ENCODE data around the gene NUDT3.
"Not testable (repeated sequence)": the region's sequence is repeated elsewhere in the genome, so short reads cannot be mapped to it uniquely, and the experiment has no call there.

NUDT3 gene

DNA sequence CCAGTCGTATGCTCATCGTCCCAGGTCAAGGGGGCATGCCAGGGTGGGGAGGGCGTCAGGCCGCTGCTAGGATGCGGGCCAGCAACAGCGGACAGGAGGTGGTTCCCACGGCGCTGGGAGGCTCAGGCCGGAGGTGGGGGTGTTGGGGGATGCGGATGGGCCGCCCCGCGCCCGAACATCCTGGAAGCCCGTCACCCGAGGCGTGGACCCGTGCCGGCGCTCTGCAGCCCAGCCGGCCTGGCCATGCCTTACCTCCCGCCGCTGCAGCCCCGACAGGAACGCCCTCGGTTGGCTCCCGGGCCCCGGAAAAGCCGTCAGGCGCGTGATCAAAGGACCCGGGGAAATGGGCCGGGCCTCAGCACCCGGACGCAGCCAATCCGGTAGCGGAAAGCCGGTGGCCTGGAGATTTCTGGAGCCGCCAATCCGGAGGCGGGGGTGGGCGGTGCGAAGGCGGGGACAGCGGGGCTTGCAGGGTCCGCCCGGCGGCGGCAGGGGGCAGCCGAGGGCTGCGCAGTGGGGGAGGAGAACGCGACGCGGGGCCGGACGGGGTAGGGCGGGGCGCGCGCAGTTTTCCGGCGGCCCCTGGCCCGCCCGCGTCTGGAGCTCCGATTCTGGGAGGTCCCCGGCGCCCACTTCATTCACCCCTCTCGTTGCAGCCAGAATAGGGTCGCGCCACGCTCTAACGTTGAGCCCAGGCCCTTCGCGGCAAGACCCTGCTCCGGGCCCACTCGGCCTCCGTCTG, 143.6 kb downstream of the NUDT3 start, which contains the start of gene SMIM29:
SMIM29 (minus strand) TSS at position 280 of the 742 bp plus-strand sequence. CDS start 1,215 bp downstream, outside the sequence.
- DNase-seq: peak; percentile 96

DNA sequence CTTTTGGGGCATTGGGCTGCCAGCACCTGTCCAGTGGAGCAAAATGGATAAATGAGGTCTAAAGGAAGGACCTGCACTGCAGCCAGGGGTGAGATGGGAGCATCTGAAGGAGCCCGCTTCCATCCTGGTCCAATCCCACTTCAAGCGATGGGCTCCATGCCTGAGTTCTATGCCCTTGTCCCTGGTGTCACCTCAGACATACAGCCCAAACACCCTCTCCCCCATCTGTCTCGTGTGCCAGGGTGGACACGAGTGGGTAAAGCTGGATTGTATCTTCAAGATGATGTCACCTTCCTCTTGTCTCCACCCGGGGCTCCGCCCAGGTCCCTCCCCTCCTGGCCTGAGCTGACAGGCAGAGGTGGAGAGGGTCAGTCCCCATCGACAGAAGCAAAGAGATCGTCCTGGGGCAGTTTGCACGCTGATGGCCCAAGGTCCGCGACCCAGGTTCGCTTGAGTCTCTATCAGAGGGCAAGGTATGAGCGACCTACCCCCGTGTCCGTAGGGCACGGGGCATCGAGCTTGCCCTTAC, 144.2 kb downstream of the NUDT3 start:
- DNase-seq: peak; percentile 73

DNA sequence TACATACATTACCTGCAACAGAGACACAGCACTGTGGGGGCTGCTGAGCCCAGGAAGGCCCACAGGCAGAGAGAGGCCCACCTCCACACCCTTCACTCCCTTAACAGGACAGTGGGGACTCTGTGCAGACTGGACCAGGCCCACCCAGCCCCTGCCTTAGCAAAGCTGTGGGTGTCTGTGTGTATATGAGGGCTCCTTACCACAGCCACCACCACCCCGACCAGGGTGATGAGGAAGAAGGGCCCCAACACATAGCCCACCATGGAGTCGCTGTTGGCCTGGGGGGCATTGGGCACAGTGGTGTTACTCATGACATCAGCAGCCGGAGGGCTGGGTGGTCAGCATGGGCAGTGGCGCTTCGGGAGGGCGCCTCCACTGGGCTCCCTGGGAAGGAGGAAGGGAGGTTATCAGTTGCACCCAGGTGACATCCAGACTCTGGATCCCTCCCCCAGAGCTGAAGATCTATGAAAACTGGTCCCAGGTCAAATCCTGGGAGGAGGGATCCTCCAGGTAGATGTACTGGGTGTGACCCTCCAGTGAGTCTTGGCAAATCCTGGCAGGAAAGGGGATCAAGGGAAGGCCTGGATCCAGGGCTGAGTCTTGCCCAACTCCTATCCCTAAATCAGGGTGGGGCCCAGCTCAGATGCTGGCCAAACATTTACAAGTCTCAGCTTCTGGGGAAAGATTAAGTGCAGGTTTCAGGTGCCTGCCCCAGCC, 144.8 kb downstream of the NUDT3 start:
- DNase-seq: no peak

DNA sequence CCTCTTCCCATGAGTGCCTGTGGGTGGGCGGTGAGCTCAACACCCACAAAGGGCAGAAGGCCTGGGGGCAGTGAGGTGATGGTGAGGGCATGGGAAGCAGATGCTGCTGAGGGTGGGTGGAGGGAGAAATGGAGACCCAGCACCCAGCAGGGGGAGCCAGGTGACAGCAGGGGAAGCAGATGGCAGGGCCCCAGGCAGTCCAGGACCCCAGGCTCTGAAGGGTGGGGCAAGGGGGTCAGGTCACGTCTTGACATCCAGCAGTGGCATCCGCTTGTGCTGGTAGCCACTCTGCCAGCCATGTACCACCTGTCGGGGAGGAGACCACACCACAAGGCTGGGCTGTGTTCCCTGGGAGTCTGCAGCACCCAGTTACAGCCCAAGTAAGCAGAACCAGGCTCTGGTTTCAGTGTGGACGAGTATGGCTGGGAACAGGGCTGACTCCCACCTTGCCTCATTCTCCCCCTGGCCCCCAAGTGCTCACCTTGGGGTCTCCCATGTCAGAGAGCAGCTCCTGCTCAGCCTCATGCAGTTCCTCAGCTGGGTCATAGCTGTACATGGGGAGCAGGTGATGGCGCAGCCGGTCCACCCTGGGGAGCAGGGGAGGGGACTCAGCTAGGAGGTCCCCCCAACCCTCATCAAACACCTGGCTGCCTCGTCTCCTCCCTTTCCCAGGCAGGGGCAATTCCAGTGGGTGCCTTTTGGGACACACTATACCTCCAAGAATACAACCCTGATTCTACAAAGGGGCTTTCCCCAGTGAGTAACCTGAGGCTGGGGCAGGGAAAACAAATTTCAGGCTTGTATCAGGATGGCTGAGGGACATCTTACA, 145.7 kb downstream of the NUDT3 start:
- DNase-seq: peak; percentile 68

DNA sequence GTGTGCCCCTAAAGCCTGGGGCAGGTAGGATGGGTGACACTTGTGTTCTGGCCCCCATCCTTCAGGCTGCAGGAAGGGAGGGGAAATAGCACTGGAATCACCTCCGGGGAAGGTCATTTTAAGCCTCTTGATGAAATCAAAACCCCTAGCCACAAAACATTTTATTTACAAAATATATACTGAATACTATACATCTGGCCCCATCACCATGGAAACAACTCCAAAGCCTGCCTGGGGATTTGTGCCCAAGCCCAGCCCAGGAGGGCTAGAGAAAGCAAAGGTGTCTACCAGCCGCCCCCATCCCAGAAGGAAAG, 146.3 kb downstream of the NUDT3 start:
- DNase-seq: no peak

DNA sequence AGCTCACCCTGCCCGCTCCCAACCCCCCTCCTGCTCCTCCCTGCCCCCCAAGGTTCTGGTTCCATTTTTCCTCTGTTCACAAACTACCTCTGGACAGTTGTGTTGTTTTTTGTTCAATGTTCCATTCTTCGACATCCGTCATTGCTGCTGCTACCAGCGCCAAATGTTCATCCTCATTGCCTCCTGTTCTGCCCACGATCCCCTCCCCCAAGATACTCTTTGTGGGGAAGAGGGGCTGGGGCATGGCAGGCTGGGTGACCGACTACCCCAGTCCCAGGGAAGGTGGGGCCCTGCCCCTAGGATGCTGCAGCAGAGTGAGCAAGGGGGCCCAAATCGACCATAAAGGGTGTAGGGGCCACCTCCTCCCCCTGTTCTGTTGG, 146.7 kb downstream of the NUDT3 start:
- DNase-seq: not testable (repeated sequence)

DNA sequence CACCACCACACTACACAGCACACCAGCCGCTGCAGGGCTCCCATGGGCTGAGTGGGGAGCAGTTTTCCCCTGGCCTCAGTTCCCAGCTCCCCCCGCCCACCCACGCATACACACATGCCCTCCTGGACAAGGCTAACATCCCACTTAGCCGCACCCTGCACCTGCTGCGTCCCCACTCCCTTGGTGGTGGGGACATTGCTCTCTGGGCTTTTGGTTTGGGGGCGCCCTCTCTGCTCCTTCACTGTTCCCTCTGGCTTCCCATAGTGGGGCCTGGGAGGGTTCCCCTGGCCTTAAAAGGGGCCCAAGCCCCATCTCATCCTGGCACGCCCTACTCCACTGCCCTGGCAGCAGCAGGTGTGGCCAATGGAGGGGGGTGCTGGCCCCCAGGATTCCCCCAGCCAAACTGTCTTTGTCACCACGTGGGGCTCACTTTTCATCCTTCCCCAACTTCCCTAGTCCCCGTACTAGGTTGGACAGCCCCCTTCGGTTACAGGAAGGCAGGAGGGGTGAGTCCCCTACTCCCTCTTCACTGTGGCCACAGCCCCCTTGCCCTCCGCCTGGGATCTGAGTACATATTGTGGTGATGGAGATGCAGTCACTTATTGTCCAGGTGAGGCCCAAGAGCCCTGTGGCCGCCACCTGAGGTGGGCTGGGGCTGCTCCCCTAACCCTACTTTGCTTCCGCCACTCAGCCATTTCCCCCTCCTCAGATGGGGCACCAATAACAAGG, 147.3 kb downstream of the NUDT3 start:
- not testable (repeated sequence) for DNase-seq

DNA sequence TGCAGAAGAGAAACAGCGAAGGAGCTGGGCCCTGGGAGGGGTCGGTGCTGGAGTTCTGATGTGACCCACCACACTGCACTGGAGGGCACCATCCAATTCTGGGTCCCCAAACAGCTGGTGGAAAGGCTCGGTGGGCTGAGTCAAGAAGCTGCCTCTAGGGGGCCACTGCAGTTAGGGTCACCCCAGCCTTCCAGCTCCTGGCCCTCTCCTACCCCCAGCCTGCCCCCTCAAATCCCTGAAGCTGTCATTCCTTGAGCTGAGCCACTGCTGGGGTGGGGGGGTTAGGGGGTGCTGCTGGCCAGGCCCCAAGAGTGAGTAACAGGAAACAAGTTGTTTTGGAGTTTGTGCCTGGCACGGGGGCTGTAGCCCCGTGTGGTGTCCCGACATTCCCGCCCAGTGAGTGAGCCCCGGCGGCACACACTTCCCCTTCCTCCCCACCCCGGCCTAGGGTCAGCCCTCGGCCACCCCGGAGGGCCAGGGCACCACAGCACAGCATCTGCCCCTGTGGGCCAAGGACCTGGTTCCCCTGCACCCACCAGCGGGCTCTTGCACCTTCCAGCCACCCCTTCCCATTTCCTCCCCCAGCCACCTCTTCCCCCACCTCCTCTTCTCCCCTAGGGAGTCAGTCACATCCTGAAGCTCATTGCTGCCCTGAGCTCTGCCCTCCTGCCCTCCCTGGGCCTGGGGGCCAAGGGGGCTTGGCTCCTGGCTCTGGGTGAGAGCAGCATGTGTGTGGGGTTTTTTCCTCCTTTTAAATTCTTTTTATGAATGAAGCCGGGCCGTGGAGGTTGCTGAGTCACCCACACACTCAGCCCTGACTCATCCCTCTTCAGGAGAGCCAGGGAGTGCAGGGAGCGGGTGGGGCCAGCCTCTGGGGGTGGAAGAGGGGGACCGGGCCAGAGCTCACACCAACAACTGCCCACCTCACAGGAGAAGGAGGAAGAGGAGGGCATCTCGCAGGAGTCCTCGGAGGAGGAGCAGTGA, 148.3 kb downstream of the NUDT3 start:
- peak; percentile 93 for DNase-seq

DNA sequence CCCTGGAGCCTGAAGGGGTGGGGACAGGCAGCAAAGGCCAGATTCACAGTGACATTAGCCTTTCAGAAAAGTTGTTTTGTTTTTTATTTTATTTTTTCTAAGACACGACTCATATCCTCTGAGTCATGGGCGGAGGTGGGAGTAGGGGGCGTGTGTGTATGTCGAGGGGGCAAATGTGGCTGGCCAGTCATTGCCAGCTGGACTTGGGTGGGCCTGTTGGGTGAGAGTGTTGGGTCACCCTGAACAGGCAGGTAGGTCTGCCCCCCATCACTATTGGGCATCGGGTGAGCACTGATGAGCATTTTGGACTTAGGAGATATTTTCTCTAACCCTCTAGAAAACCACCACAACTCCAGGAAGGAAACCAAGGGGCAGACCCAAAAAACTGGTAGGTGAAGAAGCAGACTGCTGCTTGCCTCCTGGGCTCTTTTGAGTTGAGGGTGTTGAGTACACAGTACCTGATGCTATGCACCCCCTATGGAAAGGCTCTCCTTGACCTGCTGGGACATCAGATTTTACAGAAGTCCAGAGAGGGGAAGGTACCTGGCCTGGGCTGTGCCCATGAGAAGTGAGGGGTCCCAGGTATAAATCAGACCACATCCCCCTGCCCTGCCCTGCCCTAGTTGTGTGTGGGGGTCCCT, 149.2 kb downstream of the NUDT3 start:
- peak; percentile 29 for DNase-seq

DNA sequence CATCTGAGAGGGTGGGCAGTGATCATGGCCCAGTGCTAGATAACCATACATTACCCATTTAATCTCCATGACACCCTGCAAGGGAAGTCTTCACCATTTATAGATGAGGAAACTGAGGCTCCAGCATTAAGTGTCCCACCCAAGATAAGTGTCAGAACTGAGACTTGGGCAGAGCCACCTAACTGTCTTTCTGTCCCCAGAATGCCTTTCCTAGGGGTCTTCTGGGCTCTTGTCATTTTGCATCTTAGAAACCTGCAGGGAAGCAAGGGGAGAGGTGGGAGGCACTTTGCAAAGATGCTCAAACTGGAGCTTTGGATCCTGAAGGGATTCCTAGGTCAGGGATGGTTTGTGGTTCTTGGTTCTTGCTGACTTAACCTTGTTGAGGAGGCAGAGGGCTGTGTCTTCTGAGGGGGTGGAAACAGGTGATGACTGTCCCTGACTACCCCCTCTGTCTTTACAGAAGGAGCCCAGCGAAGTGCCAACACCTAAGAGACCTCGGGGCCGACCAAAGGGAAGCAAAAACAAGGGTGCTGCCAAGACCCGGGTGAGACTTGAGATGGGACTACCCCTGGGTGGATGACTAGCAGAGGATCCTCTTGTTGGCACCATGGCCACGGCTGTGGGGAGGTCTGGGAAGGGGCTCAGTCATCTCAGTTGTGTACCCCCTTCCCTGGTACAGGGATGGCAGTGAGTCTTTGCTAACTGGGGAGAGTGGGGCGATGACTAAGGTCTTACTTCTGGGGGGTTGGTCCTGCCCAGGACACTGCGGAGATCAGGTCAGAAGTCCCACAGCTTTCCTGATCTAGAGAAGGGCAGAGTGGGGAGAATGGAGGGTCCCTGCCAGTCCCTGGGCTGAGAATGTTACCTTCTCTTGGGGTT, 150.0 kb downstream of the NUDT3 start:
- DNase-seq: no peak

DNA sequence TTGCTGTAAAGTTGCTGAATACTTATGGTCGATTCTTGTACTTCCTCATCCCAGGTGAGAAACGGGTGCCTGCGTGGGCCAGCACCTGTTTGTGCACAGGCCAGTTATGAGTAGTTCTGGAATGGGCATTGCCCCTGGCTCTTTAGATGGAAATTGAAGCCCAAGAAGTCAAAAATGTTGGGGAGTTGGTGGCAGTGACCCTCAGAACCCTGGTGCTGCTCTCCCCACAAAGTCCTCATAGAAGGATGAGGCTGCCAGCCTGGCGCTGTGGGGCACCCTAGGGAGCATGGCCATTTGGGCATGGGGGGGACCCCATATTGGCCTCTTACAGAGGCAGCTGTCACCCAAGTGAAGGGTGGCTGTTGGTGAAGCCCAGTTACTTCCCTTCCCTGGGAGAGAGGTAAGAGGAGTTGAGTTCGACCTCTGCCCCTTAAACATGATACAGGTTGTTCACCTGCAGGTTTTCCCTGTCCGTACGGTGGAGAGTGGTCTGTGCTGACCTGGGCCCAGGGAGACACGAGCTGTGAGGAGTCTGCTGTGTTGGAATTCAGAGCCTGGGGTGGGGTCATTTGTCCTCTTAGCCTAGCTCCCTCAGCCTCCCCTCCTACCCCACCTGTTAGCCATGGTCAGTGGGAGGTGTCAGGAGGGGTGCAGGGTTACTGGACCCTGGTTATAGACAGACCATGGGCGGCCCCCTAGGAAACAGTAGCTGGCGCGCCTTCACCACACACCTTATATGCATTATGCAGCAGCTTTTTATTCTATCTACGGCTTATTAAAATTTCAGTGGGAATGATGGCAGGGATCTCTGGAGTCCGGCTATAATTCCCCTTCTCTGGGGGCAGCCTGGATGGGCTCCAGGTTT, 150.9 kb downstream of the NUDT3 start:
- no peak for DNase-seq

DNA sequence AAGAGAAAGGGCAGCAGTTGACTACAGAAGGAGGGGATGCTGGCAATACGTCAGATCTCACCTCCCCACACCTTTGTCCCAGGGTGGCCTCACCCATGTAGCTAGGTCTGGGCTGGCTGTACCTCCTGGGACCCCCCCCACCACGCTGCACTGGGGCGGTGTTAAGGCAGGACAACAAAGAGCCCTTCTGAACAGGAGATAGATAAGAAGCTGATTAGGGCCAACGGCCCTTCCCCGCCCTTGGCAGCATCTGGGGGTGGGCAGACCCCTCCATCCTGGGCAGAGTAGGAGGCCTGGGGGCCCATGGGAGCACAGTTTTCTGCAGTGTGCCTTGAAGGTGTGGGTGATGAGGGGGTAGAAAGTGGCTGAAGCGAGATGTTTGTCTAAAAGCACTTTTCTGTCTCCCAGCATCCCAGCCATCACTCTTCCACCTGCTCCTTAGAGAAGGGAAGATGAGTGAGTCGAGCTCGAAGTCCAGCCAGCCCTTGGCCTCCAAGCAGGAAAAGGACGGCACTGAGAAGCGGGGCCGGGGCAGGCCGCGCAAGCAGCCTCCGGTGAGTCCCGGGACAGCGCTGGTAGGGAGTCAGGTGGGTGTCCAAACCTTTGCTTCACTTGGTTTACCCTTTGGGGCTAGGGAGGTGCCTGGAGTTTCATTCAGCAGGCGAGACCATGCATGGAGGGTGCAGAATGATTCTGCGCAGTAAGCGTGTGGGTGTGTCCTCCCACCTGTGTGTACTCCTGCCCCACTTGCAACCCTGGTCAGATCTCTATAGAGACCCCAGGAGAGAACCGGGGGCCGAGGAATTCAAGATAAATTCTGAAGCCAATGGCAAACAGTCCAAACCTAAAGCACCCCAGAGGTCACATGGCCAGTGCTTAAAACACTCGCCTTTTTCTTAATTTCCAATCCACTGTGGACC, 151.9 kb downstream of the NUDT3 start:
- DNase-seq: no peak

DNA sequence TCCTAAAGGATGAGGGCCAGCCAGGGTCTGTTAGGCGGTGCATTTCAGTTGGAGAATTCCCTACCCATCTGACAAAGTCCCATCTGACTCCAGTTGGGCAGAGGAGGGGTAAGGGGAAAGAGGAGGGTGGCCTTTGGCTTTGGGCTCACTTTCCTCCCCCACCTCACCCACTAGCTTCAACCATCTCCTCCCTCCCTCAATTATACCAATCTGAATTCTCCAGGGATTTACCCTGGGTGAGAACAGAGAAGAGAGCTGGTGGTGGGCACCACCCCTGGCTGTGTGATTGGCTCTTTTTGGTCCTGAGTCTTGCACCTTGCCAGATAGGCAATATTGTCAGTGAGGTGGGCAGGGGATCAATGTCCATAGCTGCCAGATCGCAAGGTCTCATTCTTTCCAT, 152.6 kb downstream of the NUDT3 start:
- DNase-seq: no peak

DNA sequence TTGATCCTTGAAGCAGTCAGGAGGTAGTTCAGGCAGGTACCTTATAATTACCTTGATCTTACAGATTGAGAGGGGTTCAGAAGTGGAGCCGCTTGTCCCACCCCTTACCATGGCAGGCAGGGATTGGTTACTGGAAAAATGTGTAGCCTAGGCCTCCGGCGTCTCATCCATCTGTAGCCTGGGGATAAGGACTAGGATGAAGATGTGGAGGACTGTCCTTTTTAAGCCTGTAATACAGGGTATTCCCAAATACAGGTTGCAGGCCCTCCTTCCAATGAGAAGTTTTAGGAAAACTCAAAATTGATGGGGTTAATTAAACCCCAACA, 153.0 kb downstream of the NUDT3 start:
- no peak for DNase-seq

DNA sequence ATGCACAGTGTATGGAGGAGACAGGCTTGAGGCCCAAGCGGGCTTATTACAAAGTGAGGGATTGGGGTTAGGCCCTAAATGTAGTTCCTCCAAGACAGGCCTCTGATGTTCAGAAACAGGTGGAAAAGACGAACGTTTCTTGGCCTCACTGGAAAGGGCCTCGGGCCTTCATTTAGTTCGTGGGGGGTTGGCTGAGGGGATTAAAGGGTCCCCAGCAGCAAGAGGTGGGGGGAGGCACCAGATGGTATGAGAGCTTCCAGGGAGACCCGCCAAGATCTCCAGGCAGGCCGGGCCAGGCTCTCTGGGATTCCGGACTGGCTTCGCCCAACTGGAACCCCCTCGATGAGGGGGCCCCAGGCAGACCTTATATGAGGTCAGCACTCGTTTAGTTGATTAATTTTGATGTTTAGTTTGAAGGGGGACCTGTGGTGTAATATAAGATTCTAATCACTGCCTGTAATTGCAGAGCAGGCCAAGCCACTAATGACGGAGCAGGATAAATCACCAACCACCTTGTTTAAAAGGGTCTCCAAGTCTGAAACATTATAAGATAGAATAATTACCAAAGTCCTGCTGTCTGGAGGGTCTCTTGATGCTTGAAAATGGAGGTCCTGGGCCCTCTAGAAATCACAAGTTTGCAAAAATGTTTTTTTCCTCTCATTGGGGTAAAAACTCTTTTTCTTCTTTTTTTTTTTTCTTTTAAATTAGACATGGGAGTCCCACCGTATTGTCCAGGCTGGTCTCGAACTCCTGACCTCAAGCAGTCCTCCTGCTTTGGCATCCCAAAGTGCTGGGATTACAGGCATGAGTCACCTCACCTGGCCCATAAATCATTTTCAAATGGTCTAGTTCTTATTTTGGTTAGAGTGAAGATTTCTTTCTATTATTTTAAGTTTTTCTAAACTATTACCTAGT, 153.6 kb downstream of the NUDT3 start:
- DNase-seq: no peak

DNA sequence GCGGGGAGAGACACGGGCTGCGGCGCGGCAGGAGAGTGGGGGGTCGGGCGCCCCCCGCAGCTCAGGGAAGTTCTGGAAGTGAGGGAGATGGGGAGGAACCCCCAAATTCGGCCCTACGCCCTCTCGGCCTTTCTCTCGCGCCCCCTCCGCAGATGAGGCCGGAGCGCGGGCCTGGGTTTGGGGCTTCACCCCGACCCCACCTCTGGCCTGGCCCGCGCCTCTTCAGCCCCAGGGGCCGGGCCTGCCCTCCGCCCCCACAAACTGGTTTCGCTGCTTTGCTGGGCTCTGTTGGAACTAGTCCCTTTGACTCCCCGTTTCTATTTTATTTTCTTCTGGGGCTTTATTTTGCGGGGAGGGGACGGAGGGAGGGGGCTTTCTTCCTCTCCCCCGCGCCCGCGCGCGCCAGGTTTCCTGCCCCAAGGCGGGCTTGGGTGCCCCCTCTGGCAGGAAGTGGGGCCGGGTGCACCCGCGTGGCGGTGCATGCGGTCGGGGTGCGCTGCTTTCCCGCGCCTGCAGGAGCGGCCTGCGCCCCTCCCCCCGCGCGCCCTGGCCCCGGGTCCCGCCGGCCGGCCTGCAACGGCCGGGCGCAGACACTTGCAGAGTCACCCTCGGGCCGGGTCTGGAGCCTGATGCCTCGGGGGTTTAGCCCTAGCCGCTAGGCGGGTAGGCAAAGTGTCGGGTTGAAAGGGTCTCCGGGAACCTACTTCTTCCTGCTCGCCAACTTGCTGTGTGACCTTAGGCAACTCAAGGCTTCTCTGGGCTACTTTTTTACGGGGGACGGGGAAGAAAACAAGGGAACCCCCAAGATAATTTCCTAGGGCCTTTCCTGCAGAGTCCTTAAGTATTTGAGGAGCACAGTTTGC, 154.5 kb downstream of the NUDT3 start:
- peak; percentile 72 for DNase-seq

All from DMS53 (cell line).